HL-60 (cell line): ENCODE results near the gene OR51F2.

Source experiments
- CTCF ChIP-seq: IDR thresholded peaks from one replicate; pipeline ENCODE4 v1.5.1; 2011; ENCODE audit warnings: low read length, control low read depth, inconsistent platforms; ENCODE audit not compliant: insufficient read depth
- GABPA ChIP-seq: IDR thresholded peaks from 2 replicates; pipeline ENCODE4 v1.6.1; 2012; ENCODE audit warnings: low read depth
- POLR2AphosphoS5 ChIP-seq: IDR thresholded peaks from 2 replicates; pipeline ENCODE4 v1.6.1; 2012; ENCODE audit warnings: low read depth
- REST ChIP-seq: IDR thresholded peaks from 2 replicates; pipeline ENCODE4 v1.6.1; 2012; ENCODE audit warnings: low read depth; ENCODE audit not compliant: insufficient replicate concordance
- SPI1 ChIP-seq: IDR thresholded peaks from 2 replicates; pipeline ENCODE4 v1.6.1; 2012; ENCODE audit warnings: low read depth, mild to moderate bottlenecking, borderline replicate concordance

DNA sequence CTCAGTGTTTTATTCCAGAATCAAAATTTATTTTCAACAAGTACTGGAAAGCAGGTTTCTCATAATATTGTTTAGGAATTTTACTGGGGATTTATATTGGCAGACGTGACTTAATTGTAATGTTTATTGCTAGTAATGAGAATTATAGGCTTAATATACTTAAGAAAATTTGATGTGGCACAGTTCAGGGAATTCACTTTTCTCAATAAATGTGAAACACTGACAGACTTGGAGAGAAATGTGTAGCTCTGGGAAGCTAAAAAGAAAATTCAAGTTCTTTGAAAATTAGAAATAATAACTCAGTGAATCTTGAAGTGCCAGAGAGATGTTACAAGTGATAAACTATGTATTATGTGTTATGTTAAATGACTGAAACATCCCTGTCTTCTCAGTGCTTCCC, at the start of gene OR51F2:
- TF ChIP-seq CTCF, result no peak
- TF ChIP-seq POLR2AphosphoS5, result no peak
- TF ChIP-seq GABPA, result no peak
- no peak for TF ChIP-seq SPI1
- TF ChIP-seq REST, result no peak
